ENCODE data around the gene NSMCE4A.
"Not testable (repeated sequence)": the region's sequence is repeated elsewhere in the genome, so short reads cannot be mapped to it uniquely, and the experiment has no call there.

NSMCE4A gene

DNA sequence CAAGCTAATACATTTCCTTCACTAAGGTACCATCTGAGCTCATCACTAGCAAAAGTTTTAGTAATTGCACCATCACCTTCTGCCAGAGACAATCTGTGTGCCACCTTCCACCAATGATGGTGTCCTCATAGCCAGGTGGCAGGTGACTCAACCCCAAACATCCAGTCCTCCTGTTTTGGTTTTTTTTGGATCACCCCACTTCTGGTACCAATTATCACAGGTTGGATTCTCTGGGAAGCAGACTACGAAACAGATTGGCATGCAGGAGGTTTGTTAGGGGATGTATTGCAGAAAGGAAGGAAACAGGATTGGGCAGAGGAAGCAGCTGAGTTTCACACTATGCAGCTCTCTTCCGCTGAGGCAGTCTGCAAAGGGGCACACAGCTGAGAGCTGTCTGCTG is 9.4 kb upstream of the NSMCE4A start:
- TF ChIP-seq, protein P1, sequence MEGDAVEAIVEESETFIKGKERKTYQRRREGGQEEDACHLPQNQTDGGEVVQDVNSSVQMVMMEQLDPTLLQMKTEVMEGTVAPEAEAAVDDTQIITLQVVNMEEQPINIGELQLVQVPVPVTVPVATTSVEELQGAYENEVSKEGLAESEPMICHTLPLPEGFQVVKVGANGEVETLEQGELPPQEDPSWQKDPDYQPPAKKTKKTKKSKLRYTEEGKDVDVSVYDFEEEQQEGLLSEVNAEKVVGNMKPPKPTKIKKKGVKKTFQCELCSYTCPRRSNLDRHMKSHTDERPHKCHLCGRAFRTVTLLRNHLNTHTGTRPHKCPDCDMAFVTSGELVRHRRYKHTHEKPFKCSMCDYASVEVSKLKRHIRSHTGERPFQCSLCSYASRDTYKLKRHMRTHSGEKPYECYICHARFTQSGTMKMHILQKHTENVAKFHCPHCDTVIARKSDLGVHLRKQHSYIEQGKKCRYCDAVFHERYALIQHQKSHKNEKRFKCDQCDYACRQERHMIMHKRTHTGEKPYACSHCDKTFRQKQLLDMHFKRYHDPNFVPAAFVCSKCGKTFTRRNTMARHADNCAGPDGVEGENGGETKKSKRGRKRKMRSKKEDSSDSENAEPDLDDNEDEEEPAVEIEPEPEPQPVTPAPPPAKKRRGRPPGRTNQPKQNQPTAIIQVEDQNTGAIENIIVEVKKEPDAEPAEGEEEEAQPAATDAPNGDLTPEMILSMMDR (IDR thresholded peaks at IDR 0.05; ENCODE audit: extremely low read depth, missing control alignments) = no peak
- no peak for DNase-seq (ENCODE audit: low spot score)

DNA sequence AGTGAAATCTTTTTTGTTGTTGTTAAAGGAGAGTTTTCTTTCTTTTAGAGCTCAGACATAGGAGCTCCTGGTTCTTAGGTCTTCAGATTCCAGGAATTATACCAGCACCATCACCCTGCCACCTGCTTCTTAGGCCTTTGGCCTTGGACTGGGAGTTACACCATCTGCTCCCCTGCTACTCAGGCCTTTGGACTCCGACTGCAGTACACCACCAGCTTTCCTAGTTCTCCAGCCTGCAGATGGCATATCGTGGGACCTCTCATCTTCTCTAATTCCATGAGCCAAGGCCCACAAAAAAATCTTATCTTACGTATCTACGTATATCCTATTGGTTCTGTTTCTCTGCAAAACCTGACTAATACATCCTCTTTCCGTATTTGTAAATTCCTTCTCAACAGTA is 8.8 kb upstream of the NSMCE4A start:
- TF ChIP-seq, protein P1 (IDR thresholded peaks at IDR 0.05; ENCODE audit: extremely low read depth, missing control alignments) = no peak
- no peak for DNase-seq (ENCODE audit: low spot score)

DNA sequence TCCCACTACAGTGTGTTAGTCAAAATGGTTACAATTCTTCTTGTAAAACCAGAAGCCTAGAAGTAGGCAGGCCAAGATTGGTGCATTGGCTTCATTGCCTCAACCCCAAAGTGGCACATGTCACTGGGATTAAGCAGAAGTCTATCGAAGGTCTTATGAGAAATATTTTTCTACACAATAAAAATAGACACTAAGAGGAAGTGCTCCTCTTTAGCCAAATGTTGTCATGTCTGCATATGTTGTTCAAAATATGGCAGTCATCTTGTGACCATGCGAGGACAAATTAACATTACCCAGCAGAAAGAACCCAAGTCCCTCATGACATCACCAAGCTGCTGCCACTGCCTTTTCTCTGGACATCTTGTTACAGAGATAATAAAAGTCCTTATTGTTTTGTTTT is 6.3 kb upstream of the NSMCE4A start:
- no peak for DNase-seq (ENCODE audit: low spot score)
- TF ChIP-seq, protein P1 (IDR thresholded peaks at IDR 0.05; ENCODE audit: extremely low read depth, missing control alignments) = no peak

DNA sequence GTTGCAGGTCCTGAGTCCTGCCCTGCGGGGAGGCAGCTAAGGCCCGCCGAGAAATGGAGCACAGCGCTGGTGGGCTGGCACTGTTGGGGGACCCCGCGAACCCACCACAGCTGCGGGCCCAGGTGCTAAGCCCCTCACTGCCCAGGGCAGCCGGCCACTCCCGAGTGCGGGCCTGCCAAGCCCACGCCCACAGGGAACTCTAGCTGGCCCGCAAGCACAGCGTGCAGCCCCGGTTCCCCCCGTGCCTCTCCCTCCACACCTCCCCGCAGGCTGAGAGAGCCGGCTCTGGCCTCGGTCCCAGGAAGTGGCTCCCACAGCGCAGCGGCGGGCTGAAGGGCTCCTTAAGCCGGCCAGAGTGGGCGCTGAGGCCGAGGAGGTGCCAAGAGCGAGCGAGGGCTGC is 3.5 kb upstream of the NSMCE4A start:
- TF ChIP-seq, protein P1 (IDR thresholded peaks at IDR 0.05; ENCODE audit: extremely low read depth, missing control alignments) = no peak

DNA sequence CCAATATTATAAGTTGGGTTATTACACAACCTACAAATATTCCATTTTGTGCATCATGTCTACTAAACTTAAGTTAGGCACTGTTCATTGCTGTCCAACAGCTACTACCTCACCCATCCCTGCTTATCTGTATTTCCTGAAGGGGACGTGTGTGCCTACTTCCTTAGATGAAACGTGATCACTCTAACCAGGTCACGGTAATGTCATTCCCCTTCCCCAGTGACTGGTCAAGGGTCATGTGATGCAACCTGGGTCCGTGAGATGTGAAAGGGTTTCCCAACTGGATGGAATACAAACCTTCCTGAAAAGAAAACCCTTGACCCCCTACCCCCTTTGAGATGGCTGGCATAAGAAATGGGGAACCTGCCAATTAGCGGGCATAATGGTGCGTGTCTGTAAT is 1.6 kb upstream of the NSMCE4A start:
- TF ChIP-seq, protein P1 (IDR thresholded peaks at IDR 0.05; ENCODE audit: extremely low read depth, missing control alignments) = no peak
- DNase-seq (ENCODE audit: low spot score) = no peak

More for the DNA sequence above, 3.5 kb upstream of the NSMCE4A start:
- no peak for DNase-seq (ENCODE audit: low spot score)

DNA sequence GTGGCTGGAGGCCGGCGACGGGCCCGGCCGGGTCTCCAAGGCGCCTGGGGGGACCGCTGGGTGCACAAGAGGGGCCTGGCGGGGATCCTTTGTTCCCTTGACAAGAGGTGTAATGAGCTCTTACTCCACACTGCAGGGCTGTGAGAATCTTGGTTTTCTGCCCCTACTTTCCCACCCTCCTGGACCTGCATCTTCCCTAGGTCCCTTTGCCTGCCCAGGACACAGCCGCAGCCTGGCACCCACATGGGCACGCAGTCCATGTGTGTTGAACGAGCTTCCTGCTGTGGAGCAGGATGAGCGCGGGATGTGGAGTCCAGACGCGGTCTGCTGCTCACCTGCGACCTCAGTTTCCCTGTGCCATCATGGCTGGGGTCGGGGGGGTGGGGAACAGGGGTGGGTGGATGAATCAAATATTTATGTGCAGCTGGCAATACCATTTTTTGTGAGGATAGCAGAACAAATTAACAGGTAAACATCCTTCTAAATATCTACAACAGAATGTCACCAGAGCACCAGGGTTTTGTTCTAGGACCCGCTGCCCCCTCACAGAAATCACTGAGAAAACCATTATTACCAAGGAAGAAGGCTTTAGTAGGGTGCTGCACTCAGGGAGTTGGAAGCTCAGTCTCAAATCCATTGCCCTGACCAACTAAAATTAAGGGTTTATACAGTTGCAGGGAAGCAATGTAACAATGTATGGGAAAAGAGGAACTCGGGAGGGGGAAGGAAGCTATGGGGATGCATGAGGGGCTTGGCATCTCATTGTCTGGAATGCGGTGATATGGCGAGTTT is 474 bp upstream of the NSMCE4A start:
- TF ChIP-seq, protein P1 (IDR thresholded peaks at IDR 0.05; ENCODE audit: extremely low read depth, missing control alignments) = no peak
- DNase-seq (ENCODE audit: low spot score) = peak; percentile 42

DNA sequence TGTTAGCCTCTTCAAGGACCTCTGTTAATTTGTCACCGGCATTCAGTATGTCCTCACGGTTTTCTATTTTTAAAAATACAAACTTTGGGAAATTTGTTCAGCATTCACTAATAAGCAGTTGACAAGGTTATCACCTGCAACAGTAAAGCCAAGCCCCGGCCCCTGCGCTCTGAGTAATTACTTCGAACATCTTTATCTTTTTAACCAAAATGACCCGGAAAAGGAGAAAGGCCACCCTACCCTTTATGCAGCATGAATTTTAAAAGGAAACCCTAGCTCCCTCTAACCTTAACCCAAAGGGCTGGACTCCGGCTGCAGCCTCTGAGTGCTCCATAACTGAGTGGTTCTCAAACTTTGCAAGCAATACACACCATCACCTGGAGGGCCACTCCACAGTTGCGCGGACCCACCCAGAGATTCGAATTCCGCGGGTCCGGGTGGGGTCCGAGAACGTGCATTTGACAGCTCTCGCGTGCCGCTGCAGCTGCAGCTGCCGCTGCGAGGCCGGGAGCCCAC is 940 bp downstream of the NSMCE4A start:
- DNase-seq (ENCODE audit: low spot score) = no peak
- TF ChIP-seq, protein P1 (IDR thresholded peaks at IDR 0.05; ENCODE audit: extremely low read depth, missing control alignments) = no peak

DNA sequence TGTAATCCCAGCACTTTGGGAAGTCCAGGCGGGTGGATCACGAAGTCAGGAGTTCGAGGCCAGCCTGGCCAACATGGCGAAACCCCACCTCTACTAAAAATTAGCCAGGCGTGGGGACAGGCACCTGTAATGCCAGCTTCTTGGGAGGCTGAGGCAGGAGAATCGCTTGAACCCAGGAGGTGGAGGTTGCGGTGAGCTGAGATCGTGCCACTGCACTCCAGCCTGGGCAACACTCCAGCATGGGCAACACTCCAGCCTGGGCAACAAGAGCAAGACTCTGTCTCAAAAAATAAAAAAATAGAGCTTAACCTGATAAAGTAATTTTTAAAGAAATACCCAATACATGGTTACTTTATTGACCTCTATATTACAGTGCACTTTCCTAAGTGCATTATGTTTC is 5.9 kb downstream of the NSMCE4A start:
- not testable (repeated sequence) for DNase-seq (ENCODE audit: low spot score)

All from GM20000 (cell line).